Erythroblast (primary cell): ENCODE data around the gene SERPINH1.

Experiments
- GATA1 ChIP-seq: IDR thresholded peaks from 2 replicates; pipeline ENCODE4 v1.6.1; 2011; ENCODE audit warnings: low read depth, mild to moderate bottlenecking, control low read depth, low read length, moderate library complexity
- POLR2A ChIP-seq: IDR thresholded peaks from 2 replicates; pipeline ENCODE4 v1.6.1; 2011; ENCODE audit warnings: mild to moderate bottlenecking, low read length

DNA sequence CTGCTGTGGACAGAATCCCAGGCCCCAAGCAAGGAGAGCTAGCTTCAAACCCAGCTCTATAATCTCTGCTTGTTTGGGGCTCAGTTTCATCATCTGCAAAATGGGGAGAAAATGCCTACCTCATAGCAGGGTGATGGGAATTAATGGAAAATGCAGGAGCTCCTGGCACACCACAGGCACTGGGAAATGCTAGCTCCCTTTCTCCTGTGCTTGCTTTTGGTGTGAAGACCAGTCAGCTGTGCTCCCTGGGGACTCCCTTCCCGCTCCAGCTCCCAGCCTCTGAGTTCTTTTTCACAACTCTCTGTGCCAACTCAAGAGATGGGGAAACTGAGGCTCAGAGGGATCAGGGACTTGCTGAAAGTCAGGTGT lies 8.2 kb upstream of the SERPINH1 start:
- TF ChIP-seq POLR2A (no peak), GATA1 (no peak)
